ENCODE measurements around the gene ANO9.
"Not testable (repeated sequence)": the region's sequence is repeated elsewhere in the genome, so short reads cannot be mapped to it uniquely, and the experiment has no call there.

ANO9 gene

DNA sequence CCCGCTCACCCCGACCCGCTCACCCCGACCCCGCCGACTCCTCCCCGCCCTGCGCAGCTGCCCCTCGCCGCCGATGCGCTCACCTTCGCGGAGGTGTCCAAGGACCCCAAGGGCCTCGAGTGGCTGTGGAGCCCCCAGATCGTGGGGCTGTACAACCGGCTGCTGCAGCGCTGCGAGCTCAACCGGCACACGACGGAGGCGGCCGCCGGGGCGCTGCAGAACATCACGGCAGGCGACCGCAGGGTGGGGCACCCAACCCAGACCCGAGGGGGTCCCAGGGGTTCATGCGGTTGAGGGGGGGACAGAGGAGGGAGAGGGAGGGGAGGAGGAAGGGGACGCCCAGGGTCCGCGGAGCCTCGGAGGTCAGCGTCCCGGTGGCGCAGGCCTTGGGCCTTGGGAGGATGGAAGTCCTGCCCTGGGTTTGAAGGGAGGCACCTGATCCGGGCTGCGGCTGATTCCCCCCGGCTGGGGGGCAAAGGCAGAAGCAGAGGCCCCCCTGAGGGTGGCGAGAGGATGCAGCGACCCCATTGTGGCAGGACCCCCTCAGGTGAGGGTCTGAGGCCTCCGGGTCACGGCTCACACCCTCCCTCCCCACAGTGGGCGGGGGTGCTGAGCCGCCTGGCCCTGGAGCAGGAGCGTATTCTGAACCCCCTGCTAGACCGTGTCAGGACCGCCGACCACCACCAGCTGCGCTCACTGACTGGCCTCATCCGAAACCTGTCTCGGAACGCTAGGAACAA lies 38.6 kb downstream of the ANO9 start:
- no peak for DNase-seq (ENCODE audit: low read depth in 2 of 2)

DNA sequence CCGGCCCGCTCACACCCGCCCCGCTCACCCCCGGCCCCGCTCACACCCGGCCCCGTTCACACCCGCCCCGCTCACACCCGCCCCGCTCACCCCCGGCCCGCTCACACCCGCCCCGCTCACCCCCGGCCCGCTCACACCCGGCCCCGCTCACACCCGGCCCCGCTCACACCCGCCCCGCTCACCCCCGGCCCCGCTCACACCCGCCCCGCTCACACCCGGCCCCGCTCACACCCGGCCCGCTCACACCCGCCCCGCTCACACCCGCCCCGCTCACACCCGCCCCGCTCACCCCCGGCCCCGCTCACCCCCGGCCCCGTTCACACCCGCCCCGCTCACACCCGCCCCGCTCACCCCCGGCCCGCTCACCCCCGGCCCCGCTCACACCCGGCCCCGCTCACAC lies 40.6 kb downstream of the ANO9 start:
- not testable (repeated sequence) for DNase-seq (ENCODE audit: low read depth in 2 of 2)

DNA sequence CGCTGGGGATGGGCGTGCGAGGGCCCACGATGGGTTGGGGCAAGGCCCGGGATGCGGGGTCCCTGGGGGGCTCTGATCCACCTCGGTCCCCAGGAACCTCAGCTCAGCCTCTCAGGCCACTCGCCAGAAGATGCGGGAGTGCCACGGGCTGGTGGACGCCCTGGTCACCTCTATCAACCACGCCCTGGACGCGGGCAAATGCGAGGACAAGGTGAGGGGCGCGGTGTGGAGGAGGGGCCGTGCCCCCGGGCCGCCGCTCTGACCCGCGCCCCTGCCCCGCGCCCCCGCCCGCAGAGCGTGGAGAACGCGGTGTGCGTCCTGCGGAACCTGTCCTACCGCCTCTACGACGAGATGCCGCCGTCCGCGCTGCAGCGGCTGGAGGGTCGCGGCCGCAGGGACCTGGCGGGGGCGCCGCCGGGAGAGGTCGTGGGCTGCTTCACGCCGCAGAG lies 41.5 kb downstream of the ANO9 start:
- DNase-seq (ENCODE audit: low read depth in 2 of 2): no peak

DNA sequence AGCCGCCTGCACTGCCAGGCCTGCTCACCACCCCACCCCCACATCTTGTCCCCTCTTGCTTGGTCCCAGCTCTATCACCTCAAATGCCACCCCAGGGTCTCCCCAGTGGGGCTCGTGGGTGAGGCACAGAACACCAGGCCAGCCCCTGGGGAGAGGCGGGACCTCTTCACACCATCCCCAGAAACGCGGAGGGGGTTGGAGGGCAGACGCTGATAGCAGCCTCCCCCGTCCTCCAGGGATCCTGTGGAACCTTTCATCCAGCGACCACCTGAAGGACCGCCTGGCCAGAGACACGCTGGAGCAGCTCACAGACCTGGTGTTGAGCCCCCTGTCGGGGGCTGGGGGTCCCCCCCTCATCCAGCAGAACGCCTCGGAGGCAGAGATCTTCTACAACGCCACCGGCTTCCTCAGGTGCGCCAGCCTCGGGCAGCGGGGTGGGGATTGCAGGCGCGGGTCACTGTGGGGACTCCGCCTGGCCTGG lies 42.0 kb downstream of the ANO9 start:
- no peak for DNase-seq (ENCODE audit: low read depth in 2 of 2)

DNA sequence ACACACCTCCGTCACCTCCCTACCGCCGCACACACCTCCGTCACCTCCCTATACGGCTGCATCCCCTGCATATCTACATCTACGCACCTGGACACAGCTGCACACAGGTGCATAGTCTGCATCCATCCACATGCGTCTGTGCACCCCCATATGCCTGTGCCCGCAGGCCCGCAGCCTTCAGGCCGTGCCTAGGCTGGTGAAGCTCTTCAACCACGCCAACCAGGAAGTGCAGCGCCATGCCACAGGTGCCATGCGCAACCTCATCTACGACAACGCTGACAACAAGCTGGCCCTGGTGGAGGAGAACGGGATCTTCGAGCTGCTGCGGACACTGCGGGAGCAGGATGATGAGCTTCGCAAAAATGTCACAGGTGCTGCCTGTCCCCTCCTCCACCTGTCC lies 43.0 kb downstream of the ANO9 start:
- no peak for DNase-seq (ENCODE audit: low read depth in 2 of 2)

DNA sequence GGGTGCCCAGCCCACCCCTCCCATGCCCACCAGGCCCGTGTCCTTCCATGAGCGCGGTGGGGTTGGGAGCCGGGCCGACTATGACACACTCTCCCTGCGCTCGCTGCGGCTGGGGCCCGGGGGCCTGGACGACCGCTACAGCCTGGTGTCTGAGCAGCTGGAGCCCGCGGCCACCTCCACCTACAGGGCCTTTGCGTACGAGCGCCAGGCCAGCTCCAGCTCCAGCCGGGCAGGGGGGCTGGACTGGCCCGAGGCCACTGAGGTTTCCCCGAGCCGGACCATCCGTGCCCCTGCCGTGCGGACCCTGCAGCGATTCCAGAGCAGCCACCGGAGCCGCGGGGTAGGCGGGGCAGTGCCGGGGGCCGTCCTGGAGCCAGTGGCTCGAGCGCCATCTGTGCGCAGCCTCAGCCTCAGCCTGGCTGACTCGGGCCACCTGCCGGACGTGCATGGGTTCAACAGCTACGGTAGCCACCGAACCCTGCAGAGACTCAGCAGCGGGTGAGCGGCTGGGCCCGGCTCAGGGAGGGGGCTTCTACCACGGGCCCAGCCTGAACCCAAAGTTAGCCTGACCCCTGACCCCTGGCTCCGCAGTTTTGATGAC lies 44.8 kb downstream of the ANO9 start:
- DNase-seq (ENCODE audit: low read depth in 2 of 2): no peak

DNA sequence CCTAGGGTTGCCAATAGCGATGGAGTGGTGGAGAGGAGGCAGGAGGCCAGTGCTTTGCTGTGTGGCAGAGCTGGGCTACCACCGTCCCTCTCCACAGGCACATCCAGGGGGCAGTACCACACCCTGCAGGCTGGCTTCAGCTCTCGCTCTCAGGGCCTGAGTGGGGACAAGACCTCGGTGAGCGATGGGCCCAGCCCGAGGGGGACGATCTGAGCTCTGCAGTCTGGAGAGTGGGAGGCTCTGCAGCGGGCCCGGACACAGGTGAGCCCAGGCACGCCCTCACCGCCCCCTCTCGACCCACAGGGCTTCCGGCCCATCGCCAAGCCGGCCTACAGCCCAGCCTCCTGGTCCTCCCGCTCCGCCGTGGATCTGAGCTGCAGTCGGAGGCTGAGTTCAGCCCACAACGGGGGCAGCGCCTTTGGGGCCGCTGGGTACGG lies 45.3 kb downstream of the ANO9 start:
- no peak for DNase-seq (ENCODE audit: low read depth in 2 of 2)

DNA sequence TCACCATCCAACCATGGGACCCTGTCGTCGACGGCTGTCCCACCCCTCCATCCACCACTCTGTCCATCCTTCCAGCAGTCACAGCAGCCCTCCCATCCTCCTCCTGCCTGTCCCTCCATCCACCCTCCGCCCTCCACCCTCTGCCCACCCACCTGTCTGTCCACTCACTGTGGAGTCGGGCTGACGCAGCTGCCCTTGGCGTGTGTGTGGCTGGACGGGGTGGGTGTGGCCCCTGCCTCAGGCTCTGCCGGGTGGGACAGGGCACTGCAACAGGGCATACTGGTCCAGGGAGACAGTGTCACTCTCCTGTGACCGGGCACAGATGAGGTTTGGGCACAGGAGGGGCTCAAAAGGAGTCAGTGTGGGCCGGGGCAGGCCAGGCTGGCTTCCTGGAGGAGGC lies 45.9 kb downstream of the ANO9 start:
- DNase-seq (ENCODE audit: low read depth in 2 of 2): no peak

DNA sequence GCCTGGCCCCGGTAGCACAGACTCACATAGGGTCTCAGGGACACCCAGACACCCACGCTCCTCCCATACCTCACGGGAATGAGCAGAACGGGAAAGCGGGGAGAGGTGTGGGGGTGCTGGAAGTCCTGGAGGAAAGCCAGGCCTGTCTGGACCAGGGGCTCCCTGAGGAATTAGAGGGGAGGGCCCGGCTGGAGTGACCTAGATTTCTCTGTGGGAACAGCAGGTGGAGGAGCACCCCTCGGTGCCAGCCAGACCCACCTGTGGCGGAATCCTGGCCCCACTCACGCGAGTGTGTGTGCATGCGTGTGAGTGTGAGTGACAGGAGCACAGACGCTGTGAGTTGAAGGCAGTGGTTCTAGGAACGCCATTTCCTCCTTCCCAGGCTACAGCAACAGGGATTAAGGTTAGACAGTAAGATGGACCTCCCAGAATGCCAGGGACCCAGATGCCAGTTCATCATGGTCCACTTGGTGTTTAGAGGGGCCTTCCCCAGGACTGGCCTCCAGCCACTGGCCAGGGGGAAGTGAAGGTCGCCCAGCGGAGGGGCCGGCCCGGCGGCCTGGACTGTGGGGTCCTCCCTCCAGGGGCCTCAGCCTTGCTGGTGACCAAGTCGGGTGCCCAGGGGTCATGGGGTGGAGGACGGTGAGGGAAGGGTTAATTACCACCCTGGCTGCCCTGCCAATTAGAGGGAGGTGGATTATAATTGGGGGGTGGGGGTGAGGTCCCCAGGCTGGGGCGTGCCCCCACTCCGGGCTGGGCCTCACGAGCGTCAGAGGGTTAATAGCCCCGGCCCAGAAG lies 46.8 kb downstream of the ANO9 start:
- no peak for DNase-seq (ENCODE audit: low read depth in 2 of 2)

DNA sequence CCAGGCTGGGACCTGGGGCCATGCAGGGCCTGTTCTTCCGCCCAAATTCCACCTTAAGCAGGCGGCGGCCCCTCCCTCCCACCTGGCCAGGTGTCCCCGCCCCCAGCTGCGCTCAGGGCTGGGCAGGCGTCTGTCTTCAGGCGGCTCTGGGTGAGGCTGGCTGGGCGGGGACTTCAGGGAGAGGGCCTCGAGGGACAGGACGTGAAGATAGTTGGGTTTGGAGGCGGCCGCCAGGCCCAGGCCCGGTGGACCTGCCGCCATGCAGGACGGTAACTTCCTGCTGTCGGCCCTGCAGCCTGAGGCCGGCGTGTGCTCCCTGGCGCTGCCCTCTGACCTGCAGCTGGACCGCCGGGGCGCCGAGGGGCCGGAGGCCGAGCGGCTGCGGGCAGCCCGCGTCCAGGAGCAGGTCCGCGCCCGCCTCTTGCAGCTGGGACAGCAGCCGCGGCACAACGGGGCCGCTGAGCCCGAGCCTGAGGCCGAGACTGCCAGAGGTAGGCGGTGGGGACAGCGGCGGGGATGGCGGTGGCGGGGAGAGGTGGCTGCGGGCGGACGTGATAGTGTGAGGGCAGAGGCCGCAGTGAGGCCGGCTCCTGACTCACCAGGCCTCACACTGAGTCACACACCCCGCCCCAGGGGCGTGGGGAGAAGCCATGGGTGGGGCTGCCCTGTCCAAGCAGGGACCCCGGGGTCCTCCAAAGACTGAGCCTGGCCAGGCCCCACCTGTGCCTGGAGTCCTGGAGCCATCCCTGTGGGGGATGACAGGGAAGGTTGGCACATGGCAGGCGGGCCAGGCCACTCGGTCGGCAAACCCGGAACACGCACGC lies 47.6 kb downstream of the ANO9 start, which contains the start of gene PKP3:
Gene PKP3 (plus strand): TSS at position 176 of the 824 bp plus-strand sequence. CDS start 84 bp downstream, at position 260.
- no peak for DNase-seq (ENCODE audit: low read depth in 2 of 2)

DNA sequence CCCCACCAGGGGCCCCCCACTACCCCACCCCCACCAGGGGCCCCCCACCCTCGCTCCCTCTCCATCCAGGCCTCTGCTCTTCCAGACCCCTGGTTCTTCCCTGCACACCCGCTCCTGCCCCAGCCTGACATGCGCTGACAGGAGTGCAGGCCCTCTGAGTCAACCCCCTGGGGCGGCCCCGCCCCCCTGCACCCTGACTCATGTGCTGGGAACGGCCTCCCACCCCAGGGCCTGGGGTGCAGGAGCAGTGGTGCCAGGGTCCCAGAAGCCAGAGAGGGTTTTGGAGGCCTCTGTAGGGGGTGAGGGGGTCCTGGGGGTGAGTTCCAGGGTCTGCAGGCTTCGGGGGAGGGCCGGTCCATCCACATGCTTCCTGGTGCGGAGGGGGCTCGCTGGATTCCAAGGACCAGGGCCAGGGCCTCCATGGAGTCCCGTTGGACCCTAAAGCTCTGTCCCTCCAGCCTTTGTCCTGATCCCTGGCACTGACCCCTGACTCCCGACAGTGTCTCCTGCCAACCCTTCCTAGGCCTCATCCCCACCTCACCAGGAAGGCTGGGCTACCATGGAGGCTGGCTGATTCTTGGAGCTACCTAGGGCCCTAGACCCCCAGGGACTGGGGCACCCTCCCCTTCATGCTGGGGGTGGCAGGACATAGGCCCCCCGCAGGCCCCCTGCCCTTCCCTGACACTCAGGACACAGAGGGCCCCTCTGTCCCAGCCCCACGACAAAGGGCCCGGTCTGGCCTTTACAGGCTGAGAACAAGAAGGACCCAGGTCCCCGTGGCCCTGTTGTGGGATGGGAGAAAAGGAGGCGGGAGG lies 48.4 kb downstream of the ANO9 start:
- peak; percentile 51 to 52 for DNase-seq (ENCODE audit: low read depth in 2 of 2)

DNA sequence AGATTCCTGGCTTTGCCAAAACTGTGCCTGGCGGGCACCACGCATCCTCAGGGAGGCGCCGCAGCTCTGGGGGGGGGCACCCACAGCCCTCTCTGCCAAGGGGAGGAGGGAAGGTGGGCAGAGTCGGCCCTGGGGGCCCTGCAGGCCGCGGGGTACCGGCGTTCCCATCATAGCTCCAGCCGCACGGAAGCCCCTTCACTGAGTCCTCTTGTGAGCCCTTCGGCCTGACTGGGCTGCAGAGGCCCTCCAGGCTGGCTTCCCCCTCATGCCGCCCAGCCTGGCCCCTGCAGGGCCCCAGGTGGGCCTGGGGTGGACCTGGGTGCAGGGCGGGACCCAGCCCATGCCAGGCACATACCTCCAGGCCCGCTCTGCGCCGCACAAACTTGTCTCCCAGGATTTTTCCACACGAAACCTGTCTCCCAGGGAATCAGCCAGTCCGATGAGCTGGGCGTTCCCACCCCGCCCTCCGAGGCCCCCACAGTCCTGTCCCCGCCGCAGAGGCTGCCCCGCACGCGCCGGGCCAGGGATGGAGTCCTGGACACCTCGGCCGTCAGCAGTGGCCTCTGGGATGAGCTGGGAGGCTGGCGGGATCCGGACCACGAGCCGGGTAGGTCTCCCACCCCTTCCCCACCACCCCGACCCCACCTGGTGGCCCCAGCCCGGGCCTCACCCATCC lies 49.6 kb downstream of the ANO9 start:
- no peak for DNase-seq (ENCODE audit: low read depth in 2 of 2)

DNA sequence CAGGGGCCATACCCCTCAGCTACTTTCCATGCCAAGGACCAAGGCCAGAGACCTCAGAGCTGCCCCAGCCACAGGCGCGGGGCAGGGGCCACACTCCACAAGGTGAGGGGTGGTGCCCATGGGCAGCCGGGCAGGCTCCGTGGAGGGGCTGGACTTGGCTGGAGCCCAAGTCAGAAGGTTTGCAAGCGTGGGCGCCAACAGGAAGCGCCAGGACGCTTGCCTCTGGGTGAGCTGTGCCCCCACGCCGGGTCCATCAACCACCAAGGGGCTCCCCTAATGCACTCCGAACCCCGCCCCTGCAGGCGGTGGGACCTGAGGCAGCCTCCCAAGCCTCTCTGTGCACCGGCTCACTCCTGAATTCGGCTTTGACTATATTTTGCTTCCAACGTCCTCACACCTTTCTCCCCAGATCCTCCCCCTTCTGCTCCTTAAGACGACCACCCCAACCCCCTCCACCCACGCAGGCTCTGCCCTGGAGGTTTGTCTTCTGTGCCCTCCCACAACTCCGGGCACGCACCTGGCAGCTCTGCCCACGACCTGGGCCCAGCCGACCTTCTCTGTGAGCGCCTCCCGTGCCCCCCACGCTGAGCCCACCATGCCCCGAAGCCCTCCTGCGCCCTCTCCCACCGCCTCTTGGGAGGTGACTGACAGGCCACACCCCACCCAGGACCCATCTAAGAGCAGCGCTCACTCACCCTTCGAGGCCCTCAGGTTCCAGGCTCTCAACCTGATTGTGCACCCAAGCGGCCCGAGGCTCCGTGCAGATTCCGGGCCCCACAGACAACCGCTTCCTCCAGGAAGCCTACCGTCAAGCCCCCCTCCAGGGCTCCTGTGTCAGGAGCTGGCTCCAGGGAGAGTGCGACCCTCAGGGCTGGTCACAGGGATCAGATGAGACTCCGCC lies 50.4 kb downstream of the ANO9 start:
- no peak for DNase-seq (ENCODE audit: low read depth in 2 of 2)

DNA sequence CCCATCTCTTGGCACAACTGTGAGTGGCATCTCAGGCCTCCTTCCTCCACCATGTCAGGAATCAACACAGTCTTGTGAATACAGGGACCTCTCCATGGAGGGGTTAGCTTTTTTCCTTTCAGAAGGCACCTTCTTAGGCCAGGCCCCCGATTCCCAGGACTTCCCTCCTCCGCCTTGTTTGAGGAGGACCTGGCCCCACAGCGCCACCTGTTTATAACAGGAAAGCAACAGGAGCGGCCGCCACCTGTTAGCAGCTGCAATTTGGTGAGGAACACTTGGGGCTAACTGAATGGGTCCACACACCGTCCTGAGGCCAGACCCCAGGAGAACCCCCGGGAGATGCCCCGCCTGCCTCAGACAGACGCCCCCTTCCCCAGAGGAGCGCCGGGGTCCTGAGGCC lies 51.6 kb downstream of the ANO9 start:
- DNase-seq (ENCODE audit: low read depth in 2 of 2): no peak

DNA sequence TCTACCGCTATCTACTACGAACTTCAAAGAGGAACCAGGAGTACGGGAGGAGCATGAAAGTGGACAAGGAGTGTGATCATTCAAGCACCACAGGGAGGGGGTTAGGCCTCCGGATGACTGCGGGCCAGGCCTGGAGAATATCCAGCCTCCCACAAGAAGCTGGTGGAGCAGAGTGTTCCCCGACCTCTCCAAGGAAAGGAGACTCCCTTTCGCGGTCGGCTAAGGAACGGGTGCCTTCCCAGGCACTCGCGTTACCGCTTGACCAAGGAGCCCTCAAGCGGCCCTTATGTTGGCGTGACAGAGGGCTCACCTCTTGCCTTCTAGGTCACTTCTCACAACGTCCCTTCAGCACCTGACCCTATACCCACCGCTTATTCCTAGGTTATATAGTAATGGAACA lies 52.4 kb downstream of the ANO9 start:
- DNase-seq (ENCODE audit: low read depth in 2 of 2): not testable (repeated sequence)

DNA sequence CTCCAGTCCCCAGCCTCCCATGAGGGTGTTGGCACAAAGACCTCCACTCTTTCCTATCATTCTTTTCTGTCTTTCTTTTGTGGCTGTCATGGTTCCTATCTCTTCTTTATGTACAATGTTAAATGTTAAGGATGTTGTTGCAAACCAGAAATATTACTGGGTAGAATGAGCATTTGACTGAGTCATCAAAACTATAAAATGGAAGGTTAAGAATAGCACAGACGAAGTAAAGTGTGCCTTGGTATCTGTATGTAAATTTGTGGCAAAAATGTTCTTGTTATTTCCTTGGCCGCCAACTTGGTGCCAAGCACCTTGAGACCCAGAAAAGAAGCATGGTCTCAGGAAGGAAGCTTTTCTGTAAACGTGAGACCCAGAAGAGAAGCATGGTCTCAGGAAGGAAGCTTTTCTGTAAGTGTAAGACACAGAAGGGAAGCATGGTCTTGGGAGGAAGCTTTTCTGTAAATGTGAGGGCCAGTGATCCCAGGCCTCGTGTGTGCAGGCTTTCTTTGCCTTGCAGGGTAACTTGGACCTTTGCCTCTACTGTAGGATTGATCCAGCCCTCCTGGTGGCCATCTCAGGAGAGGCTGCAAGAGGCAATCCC lies 54.5 kb downstream of the ANO9 start:
- DNase-seq (ENCODE audit: low read depth in 2 of 2): no peak

DNA sequence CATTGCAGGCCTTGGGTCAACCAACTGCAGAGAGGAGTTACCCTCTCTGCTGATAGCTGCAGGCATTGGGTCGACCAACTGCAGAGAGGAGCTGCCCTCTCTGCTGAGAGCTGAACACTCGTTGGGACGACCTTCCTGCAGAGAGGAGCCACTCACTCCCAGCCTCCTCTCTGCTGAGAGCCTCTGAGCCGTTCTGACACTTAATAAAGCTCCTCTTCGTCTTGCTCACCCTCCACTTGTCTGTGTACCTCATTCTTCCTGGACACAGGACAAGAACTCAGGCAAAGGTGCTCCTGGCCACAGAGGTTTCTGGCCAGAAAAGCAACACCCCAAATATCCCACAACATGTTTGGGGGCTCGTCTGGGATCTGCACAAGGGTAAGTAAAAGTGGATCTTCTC lies 55.3 kb downstream of the ANO9 start:
- no peak for DNase-seq (ENCODE audit: low read depth in 2 of 2)

DNA sequence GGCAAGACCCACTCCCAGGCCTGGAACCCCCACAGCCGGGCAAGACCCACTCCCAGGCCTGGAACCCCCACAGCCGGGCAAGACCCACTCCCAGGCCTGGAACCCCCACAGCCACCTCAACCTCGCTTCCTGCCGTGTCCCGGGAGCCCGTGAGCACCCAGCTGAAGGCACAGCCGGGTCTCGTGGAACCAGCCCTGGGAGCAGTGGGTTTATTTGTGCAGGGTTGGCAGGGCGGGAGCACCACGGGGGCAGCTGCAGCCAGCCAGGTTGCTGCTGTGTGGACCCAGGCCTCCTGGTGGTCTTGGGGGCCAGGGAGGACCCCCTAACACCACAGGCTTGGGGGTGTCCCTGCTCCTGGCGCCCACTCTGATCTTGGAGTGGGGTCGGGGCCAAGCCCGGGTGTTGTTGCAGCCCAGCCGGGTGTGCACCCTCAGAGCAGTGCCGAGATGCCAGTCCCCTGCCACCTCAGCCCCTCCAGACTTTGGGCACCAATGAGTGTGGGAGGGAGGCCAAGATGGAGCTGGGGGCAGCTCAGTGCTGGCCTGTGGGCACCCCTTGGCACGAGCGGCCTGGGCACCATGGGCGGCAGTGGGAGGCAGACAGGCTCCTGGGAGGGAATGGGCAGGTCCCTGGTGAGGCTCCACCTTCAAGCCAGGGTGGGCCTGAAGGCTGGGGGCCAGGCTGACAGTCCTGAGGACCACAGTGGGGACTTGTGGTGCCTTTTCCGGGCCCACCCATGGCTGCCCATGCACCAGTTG lies 56.0 kb downstream of the ANO9 start:
- no peak for DNase-seq (ENCODE audit: low read depth in 2 of 2)
